ENCODE measurements around the gene SLC25A10. TPM values are rescaled to one million over a fixed set of nuclear protein-coding genes. Genes with fewer than 3 reads are reported as not detected.

Gene SLC25A10
- total RNA-seq, 1 donor from 2014 or later: 6.1 TPM

DNA sequence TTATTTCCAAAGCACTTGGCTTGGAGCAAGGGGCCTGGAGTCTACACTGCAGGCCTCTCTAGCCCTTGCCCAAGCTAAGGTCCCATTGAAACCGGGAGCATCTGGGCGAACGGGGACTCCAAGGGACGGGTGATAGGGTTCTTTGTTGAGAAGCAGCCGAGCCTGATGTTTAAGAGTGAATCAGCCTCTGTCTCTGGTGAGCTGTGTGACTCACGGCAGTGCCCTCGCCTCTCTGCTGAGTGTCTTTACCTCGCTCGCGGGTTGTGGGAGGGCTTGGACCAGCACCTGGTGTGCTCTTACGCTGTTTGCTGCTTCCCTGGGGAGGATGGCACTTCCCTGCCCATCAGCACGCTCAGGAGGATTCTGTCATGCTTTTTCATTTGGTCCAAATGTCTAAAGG is 27.0 kb upstream of the SLC25A10 start:
- no peak for DNase-seq
- ATAC-seq (ENCODE audit: low read depth): no peak
- Mint-ChIP-seq H3K27me3 (no peaks in the 10 kb centered on the region), H3K9me3 (no peaks in the 10 kb centered on the region), H3K27ac (no peak overlapping the region), H3K36me3 (ENCODE audit: low read depth) (peaks cover 54% of the 10 kb centered on the region), H3K4me1 (peaks cover 32% of the 10 kb centered on the region), H3K4me3 (peak overlapping the region; percentile 85)
- TF ChIP-seq, protein P1, sequence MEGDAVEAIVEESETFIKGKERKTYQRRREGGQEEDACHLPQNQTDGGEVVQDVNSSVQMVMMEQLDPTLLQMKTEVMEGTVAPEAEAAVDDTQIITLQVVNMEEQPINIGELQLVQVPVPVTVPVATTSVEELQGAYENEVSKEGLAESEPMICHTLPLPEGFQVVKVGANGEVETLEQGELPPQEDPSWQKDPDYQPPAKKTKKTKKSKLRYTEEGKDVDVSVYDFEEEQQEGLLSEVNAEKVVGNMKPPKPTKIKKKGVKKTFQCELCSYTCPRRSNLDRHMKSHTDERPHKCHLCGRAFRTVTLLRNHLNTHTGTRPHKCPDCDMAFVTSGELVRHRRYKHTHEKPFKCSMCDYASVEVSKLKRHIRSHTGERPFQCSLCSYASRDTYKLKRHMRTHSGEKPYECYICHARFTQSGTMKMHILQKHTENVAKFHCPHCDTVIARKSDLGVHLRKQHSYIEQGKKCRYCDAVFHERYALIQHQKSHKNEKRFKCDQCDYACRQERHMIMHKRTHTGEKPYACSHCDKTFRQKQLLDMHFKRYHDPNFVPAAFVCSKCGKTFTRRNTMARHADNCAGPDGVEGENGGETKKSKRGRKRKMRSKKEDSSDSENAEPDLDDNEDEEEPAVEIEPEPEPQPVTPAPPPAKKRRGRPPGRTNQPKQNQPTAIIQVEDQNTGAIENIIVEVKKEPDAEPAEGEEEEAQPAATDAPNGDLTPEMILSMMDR (IDR thresholded peaks at IDR 0.05): no peak
- intact Hi-C loops (cut with micrococcal nuclease): no loop called here
- ChIA-PET CTCF (no interaction called here), POLR2A (interaction anchor here (1.3 to 3.0 kb wide), 2 partner anchors 18 to 21 kb away, joined by 3 to 39 read pairs; partner anchors contain the start of gene MRPL12)

DNA sequence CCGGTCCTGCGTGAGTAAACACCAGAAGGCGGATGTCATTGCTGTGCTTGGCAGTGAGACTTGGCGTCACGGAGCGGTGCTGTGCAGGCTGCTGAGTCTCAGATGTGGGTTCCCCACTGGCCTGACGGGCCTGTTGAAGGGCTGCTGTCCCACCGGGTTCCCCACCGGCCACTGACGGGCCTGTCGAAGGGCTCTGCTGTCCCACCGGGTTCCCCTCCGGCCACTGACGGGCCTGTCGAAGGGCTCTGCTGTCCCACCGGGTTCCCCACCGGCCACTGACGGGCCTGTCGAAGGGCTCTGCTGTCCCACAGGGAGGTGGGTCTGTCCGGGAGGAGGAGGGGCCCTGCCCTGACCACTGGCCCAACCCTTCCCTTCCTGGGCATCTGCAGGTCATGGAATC is 25.5 kb upstream of the SLC25A10 start:
- TF ChIP-seq, protein P1 (IDR thresholded peaks at IDR 0.05): no peak
- Mint-ChIP-seq H3K27me3 (no peaks in the 10 kb centered on the region), H3K4me1 (peaks cover 32% of the 10 kb centered on the region), H3K4me3 (no peak overlapping the region), H3K36me3 (ENCODE audit: low read depth) (peaks cover 59% of the 10 kb centered on the region), H3K9me3 (no peaks in the 10 kb centered on the region), H3K27ac (no peak overlapping the region)
- ChIA-PET POLR2A (no interaction called here), CTCF (no interaction called here)
- ATAC-seq (ENCODE audit: low read depth) (no peak), DNase-seq (no peak)
- intact Hi-C loops (cut with micrococcal nuclease): no loop called here

DNA sequence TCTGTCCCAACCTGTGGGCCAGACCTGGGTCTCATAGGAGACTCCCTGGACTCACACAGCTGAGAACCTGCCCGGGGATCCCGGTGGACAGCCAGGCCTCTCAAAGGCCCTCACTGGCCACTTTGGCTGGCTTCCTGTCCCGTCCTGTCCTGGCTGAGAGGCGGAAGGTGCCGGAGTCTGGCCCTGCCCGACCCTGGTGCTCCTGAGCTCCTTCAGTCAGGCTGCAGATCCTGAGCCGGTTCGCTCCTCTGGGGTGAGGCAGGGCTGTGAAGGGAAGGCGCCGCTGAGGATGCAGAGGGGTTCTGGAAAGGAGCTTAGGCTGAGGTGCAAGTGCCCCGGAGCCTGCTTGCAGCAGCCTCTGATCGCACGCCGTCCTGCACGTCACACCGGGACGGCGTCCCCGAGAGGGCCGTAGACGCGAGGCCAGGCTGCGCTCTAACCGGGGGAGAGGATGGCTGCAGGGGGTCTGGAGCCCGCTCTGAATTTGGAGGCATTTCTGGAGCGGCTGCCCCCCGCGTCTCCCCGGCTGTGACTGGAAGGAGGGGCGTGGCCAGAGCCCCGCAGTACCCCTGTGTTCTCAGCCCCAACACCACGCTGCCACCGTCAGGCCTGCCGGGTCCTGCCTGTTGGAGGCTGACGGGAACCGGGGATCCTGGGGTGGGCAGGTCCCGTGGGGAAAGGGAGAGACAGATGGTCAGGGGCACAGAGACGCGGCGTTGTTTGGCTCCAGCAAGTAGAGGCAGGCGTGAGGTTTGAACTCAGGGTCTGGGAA is 24.1 kb upstream of the SLC25A10 start:
- intact Hi-C loops (cut with micrococcal nuclease): no loop called here
- Mint-ChIP-seq H3K9me3 (no peaks in the 10 kb centered on the region), H3K36me3 (ENCODE audit: low read depth) (peaks cover 68% of the 10 kb centered on the region), H3K27me3 (no peaks in the 10 kb centered on the region), H3K4me1 (peaks cover 26% of the 10 kb centered on the region), H3K27ac (no peak overlapping the region), H3K4me3 (no peak overlapping the region)
- DNase-seq (no peak), ATAC-seq (ENCODE audit: low read depth) (no peak)
- TF ChIP-seq, protein P1 (IDR thresholded peaks at IDR 0.05): no peak
- ChIA-PET CTCF (no interaction called here), POLR2A (no interaction called here)

DNA sequence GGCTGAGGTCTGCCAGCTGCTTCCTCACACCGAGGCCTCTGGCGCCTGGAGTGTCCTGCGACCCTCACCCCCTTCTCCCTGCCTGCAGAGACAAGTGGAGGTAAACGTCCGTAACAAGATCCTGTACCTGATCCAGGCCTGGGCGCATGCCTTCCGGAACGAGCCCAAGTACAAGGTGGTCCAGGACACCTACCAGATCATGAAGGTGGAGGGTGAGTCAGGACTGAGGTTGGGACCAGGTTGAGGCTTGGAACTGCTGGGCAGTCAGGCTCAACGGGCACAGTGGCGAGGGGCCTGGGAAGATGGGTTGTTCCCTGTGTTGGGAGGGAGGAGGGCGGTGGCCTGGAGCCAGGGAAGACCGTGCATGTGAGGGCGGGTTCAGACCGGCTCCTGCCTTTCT is 23.5 kb upstream of the SLC25A10 start:
- POLR2A ChIA-PET: no interaction called here
- no peak overlapping the region for H3K27ac Mint-ChIP-seq

DNA sequence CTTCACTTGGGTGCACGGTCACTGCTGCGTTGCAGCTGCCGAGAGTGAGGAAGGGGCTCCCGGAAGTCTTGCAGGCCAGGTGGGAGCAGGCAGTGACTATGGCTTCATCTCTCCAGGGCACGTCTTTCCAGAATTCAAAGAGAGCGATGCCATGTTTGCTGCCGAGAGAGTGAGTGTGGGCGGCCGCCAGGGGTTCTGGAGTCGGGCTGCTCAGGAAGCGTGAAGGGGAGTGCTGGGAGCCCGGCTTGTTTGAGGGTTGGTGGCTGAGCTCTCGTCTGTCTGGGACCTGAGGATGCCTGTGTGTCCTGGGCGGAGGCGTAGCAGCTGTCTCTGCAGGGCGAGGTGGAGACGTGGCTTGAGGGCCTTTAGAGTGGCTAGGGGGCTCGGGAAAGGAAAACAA is 22.0 kb upstream of the SLC25A10 start:
- H3K27ac Mint-ChIP-seq: no peak overlapping the region
- peaks cover 13% of the 10 kb centered on the region for H3K4me1 Mint-ChIP-seq
- TF ChIP-seq, protein P1 (IDR thresholded peaks at IDR 0.05): no peak
- peaks cover 65% of the 10 kb centered on the region for H3K36me3 Mint-ChIP-seq (ENCODE audit: low read depth)
- H3K4me3 Mint-ChIP-seq: no peak overlapping the region
- ChIA-PET POLR2A (no interaction called here), CTCF (no interaction called here)
- intact Hi-C loops (cut with micrococcal nuclease): no loop called here
- H3K9me3 Mint-ChIP-seq: no peaks in the 10 kb centered on the region
- H3K27me3 Mint-ChIP-seq: no peaks in the 10 kb centered on the region
- ATAC-seq (ENCODE audit: low read depth) (no peak), DNase-seq (no peak)

More for the DNA sequence above, 23.5 kb upstream of the SLC25A10 start:
- peaks cover 67% of the 10 kb centered on the region for H3K36me3 Mint-ChIP-seq (ENCODE audit: low read depth)
- CTCF ChIA-PET: no interaction called here
- H3K9me3 Mint-ChIP-seq: no peaks in the 10 kb centered on the region
- ATAC-seq (ENCODE audit: low read depth): no peak
- TF ChIP-seq, protein P1 (IDR thresholded peaks at IDR 0.05): no peak
- no peak overlapping the region for H3K4me3 Mint-ChIP-seq
- H3K4me1 Mint-ChIP-seq: peaks cover 23% of the 10 kb centered on the region
- no peak for DNase-seq
- H3K27me3 Mint-ChIP-seq: no peaks in the 10 kb centered on the region
- intact Hi-C loops (cut with micrococcal nuclease): no loop called here
